ENCODE results near the gene EPAS1. TPM values are rescaled to one million over a fixed set of nuclear protein-coding genes. Genes with fewer than 3 reads are reported as not detected.

EPAS1 gene
- total RNA-seq, 2 experiments from 2014 or later = 4.2 to 5.4 TPM

DNA sequence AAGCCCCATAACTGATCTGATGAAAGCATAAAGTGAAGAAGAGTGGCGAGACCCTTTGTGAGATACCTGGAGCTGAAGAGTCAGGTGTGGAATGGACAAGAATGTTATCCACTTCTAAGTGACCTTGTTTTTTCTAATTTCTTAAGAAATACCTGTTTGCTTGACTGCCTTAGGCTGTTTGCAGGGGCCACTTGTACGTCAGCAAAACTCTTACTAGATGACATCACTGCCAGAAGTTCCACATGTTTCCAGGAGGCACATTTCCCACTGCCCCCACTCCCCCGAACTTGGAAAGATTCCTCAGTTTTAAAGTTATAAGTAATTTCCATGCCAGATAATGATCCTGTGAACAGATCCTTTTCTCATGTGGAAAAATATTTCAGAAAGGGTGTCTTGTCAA, 8.0 kb downstream of the EPAS1 start:
- ChIA-PET CTCF (no interaction called here), POLR2A (interaction anchor here (0.9 to 1.1 kb wide), 2 partner anchors 8 to 45 kb away, joined by 3 read pairs; no protein-coding TSS in a partner anchor)
- H3K27ac ChIP-seq (ENCODE audit: low read depth in 1 of 2, low read length in 2 of 2) = no peak overlapping the region
- Mint-ChIP-seq H3K36me3 (ENCODE audit: low read depth) (no peaks in the 10 kb centered on the region), H3K4me3 (peak overlapping the region; percentile 54), H3K4me1 (ENCODE audit: low read depth) (peaks cover 27% of the 10 kb centered on the region), H3K9me3 (no peaks in the 10 kb centered on the region), H3K27ac (no peak overlapping the region), H3K27me3 (peaks cover 57% of the 10 kb centered on the region)
- TF ChIP-seq, protein P1, sequence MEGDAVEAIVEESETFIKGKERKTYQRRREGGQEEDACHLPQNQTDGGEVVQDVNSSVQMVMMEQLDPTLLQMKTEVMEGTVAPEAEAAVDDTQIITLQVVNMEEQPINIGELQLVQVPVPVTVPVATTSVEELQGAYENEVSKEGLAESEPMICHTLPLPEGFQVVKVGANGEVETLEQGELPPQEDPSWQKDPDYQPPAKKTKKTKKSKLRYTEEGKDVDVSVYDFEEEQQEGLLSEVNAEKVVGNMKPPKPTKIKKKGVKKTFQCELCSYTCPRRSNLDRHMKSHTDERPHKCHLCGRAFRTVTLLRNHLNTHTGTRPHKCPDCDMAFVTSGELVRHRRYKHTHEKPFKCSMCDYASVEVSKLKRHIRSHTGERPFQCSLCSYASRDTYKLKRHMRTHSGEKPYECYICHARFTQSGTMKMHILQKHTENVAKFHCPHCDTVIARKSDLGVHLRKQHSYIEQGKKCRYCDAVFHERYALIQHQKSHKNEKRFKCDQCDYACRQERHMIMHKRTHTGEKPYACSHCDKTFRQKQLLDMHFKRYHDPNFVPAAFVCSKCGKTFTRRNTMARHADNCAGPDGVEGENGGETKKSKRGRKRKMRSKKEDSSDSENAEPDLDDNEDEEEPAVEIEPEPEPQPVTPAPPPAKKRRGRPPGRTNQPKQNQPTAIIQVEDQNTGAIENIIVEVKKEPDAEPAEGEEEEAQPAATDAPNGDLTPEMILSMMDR (IDR thresholded peaks at IDR 0.05) = no peak
- H3K9me3 ChIP-seq (ENCODE audit: control insufficient read depth in 1 of 2, insufficient read depth in 1 of 2, low read length in 2 of 2) = no peaks in the 10 kb centered on the region
- intact Hi-C loops (cut with DNase I, micrococcal nuclease) = no loop called here
- peaks cover 22% of the 10 kb centered on the region for H3K4me1 ChIP-seq (ENCODE audit: insufficient read depth, low read length)
- ATAC-seq (ENCODE audit: poor library complexity) = no peak
- peak overlapping the region; percentile 13 for H3K4me3 ChIP-seq (ENCODE audit: low read length)
- H3K27me3 ChIP-seq (ENCODE audit: control insufficient read depth in 1 of 2, insufficient read depth in 2 of 2, low read length in 2 of 2) = peaks cover 24 to 45% of the 10 kb centered on the region in 2 experiments
- DNase-seq = no peak
- H3K36me3 ChIP-seq (ENCODE audit: insufficient read depth, low read length) = no peaks in the 10 kb centered on the region

DNA sequence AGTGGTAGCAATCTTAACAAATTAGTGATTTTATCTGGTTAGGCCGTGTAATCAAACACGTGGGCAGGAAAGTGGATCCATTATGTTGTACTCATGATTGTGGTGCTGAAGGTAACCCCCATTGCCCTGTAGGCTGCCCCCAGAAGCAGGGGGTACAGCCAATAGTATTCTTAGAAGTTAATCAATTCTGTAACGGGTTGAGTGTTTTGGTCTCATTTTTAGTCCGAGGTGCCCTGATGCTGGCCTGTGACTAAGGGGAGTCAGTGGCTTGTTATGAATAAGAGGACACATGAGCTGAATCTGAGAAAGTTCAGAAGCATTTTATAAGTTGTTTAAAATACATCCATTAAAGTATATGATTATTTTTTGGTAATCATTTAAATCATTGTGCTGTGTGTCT, 8.6 kb downstream of the EPAS1 start:
- peaks cover 22% of the 10 kb centered on the region for H3K4me1 ChIP-seq (ENCODE audit: insufficient read depth, low read length)
- H3K4me3 ChIP-seq (ENCODE audit: low read length) = no peak overlapping the region
- peaks cover 19 to 39% of the 10 kb centered on the region in 2 experiments for H3K27me3 ChIP-seq (ENCODE audit: control insufficient read depth in 1 of 2, insufficient read depth in 2 of 2, low read length in 2 of 2)
- Mint-ChIP-seq H3K4me1 (ENCODE audit: low read depth) (peaks cover 27% of the 10 kb centered on the region), H3K27ac (no peak overlapping the region), H3K4me3 (no peak overlapping the region), H3K36me3 (ENCODE audit: low read depth) (no peaks in the 10 kb centered on the region), H3K9me3 (no peaks in the 10 kb centered on the region), H3K27me3 (peaks cover 54% of the 10 kb centered on the region)
- DNase-seq (no peak), ATAC-seq (ENCODE audit: poor library complexity) (no peak)
- intact Hi-C loops (cut with DNase I, micrococcal nuclease) = no loop called here
- no peaks in the 10 kb centered on the region for H3K9me3 ChIP-seq (ENCODE audit: control insufficient read depth in 1 of 2, insufficient read depth in 1 of 2, low read length in 2 of 2)
- CTCF ChIA-PET = no interaction called here
- H3K27ac ChIP-seq (ENCODE audit: low read depth in 1 of 2, low read length in 2 of 2) = no peak overlapping the region
- no peaks in the 10 kb centered on the region for H3K36me3 ChIP-seq (ENCODE audit: insufficient read depth, low read length)
- POLR2A ChIA-PET = no interaction called here
- TF ChIP-seq, protein P1 (IDR thresholded peaks at IDR 0.05) = no peak

DNA sequence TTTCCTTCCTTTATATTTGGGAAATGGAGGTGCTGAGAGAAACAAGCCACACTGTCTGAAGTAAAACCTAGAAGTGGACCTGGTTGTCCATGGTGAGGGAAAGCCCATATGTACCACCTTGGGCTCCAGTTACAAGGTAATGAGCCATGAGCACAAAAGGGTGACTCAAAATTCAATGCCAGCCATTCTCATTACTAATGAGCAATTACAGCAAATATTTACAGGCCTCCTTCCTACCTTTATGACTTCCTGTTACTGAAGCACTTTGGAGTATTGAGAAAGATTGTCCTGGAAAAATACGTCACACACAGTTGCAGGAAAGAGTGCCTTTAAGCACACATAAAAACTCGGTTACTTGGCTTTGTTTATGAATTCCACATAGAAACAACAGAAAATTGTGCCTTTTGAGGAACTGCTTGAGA, 9.1 kb downstream of the EPAS1 start:
- no peak overlapping the region for H3K27ac Mint-ChIP-seq
- no peak overlapping the region for H3K4me3 Mint-ChIP-seq
- peaks cover 19 to 35% of the 10 kb centered on the region in 2 experiments for H3K27me3 ChIP-seq (ENCODE audit: control insufficient read depth in 1 of 2, insufficient read depth in 2 of 2, low read length in 2 of 2)
- no peak overlapping the region for H3K27ac ChIP-seq (ENCODE audit: low read depth in 1 of 2, low read length in 2 of 2)
- POLR2A ChIA-PET = no interaction called here
- peaks cover 27% of the 10 kb centered on the region for H3K4me1 Mint-ChIP-seq (ENCODE audit: low read depth)
- CTCF ChIA-PET = interaction anchor here (1.1 to 1.3 kb wide), 2 partner anchors 13 to 32 kb away, joined by 3 read pairs; no protein-coding TSS in a partner anchor
- peaks cover 51% of the 10 kb centered on the region for H3K27me3 Mint-ChIP-seq
- H3K36me3 ChIP-seq (ENCODE audit: insufficient read depth, low read length) = no peaks in the 10 kb centered on the region
- DNase-seq = no peak
- H3K9me3 Mint-ChIP-seq = no peaks in the 10 kb centered on the region
- peaks cover 22% of the 10 kb centered on the region for H3K4me1 ChIP-seq (ENCODE audit: insufficient read depth, low read length)
- no peak for ATAC-seq (ENCODE audit: poor library complexity)
- TF ChIP-seq, protein P1 (IDR thresholded peaks at IDR 0.05) = no peak
- H3K36me3 Mint-ChIP-seq (ENCODE audit: low read depth) = no peaks in the 10 kb centered on the region
- intact Hi-C loops (cut with DNase I, micrococcal nuclease) = no loop called here
- H3K9me3 ChIP-seq (ENCODE audit: control insufficient read depth in 1 of 2, insufficient read depth in 1 of 2, low read length in 2 of 2) = no peaks in the 10 kb centered on the region
- H3K4me3 ChIP-seq (ENCODE audit: low read length) = no peak overlapping the region

All from CD4-positive, alpha-beta T cell (primary cell).